GM12801 (cell line): Measurements from ENCODE around the gene TMEM203.

Experiments used
- CTCF ChIP-seq: IDR thresholded peaks from one replicate; pipeline ENCODE4 v1.5.1; 2011; ENCODE audit warnings: control low read depth; ENCODE audit not compliant: insufficient read length; ENCODE audit errors: extremely low read depth

The TMEM203 gene

GRCh38 chr9:137192859-137193258, 12.6 kb downstream of the TMEM203 start:
- no peak for TF ChIP-seq CTCF

- TF ChIP-seq CTCF, result no peak
Measured at GRCh38 chr9:137192448-137192780, 13.0 kb downstream of the TMEM203 start.

GRCh38 chr9:137191691-137192447, 13.6 kb downstream of the TMEM203 start:
- TF ChIP-seq CTCF, result no peak

- no peak for TF ChIP-seq CTCF
Measured at GRCh38 chr9:137191245-137191644, 14.2 kb downstream of the TMEM203 start.

GRCh38 chr9:137190315-137190856, 15.1 kb downstream of the TMEM203 start:
- no peak for TF ChIP-seq CTCF

DNA sequence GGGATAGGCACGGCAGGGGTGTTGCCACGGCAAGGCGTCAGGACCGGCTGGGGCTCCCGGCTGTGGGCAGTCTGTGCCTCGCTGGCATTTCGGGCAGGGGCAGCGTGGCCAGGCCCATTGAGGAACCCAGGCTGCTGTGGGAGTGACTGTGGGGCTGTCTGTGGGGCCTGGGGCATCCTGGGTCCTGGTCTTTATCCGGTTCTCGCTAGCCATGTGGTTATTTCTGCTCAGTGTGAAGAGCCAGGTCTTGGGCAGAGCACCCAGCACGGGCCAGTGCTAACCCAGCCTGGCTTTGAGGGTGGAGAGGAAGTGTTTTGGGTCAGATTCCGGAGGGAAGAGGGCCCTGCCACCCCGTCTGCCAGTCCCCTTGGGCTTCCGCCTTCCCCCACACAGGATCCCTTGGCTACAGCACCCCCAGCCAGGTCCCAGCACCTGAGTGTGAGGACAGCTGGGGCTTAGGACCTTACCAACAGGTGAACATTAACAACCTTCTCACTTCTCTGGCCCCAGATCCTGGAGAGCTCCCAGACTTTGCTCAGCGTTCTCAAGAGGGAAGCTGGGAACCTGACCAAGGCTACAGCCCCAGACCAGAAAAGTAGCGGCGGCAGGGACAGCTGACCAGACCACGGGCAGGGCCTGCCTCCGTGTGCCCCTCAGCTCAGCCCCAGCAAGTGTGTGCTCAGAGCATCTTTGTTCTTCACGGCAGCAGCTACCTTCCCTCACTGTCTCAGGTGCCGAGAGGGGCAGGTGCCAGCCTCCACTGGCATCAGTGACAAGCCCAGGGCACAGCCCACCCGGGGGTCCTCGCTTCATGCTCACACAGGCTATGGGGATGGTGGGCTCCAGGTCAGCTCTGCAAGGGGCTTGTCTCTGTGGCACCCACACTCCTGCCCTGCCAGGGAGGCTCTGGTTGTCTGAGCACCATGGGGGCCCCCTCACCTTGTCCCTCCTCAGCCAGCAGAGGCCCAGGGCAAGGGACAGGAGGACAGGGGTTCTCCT, 15.9 kb downstream of the TMEM203 start:
- no peak for TF ChIP-seq CTCF
